HepG2 (cell line): ENCODE measurements around the gene SYPL2.

Experiments
- FOXK2 ChIP-seq: fragments of 450-650 bp; IDR thresholded peaks from 2 replicates; pipeline ENCODE4 v1.6.1; 2016
- HMG20A ChIP-seq: IDR thresholded peaks from 2 replicates; pipeline ENCODE4 v1.6.1; 2016; ENCODE audit warnings: borderline replicate concordance
- HNRNPUL1 ChIP-seq: fragments of 200-400 bp; formaldehyde crosslinking; IDR thresholded peaks from 2 replicates; pipeline ENCODE4 v1.6.1; 2017; ENCODE audit warnings: low read depth, mild to moderate bottlenecking, low read length, moderate library complexity
- U2AF1 ChIP-seq: fragments of 200-400 bp; formaldehyde crosslinking; optimal IDR thresholded peaks from 2 replicates; pipeline ENCODE3; 2017; ENCODE audit warnings: mild to moderate bottlenecking, low read depth, low read length

- TF ChIP-seq FOXK2 (no peak), HNRNPUL1 (no peak), U2AF1 (no peak), HMG20A (CRISPR knock-in tag) (no peak)
These were observed 1.7 kb downstream of the SYPL2 start for GRCh38 chr1:109468061-109468460.
